K562 (cell line): ENCODE results near the gene TCHP. TPM values are rescaled to one million over a fixed set of nuclear protein-coding genes. Genes with fewer than 3 reads are reported as not detected.

ENCODE experiments used
- CREM ChIP-seq: IDR thresholded peaks from 2 replicates; pipeline ENCODE4 v1.6.1; 2014; ENCODE audit warnings: antibody characterized with exemption, low read depth
- ETS1 ChIP-seq: conservative IDR thresholded peaks from 2 replicates; pipeline ENCODE4 v1.6.1; 2011; ENCODE audit warnings: low read depth, mild to moderate bottlenecking, low read length; ENCODE audit not compliant: control insufficient read depth
- FUS ChIP-seq: fragments of 200-400 bp; formaldehyde crosslinking; optimal IDR thresholded peaks from 2 replicates; pipeline ENCODE3; 2017; ENCODE audit warnings: low read depth, low read length
- HMGN3 ChIP-seq: IDR thresholded peaks from 2 replicates; pipeline ENCODE4 v1.6.1; 2011; ENCODE audit warnings: borderline replicate concordance, low read depth, mild to moderate bottlenecking, mixed read lengths, low read length; ENCODE audit not compliant: insufficient read length; ENCODE audit errors: extremely low read depth
- HNRNPK ChIP-seq: fragments of 200-400 bp; formaldehyde crosslinking; IDR thresholded peaks from one replicate; pipeline ENCODE4 v1.6.1; 2018; ENCODE audit warnings: mild to moderate bottlenecking, low read depth, low read length; ENCODE audit not compliant: poor library complexity, severe bottlenecking
- MAZ ChIP-seq, 2 experiments: fragments of 450-650 bp in 1 of 2; sonication (generic) in 1 of 2; formaldehyde crosslinking; IDR thresholded peaks in 1 of 2; conservative IDR thresholded peaks in 1 of 2; 2 replicates each; pipeline versions ENCODE4 v1.4.0 to v1.5.0; 2020; ENCODE audit warnings: mild to moderate bottlenecking in 1 of 2, missing genetic modification reagents in 1 of 2
- MEIS2 ChIP-seq: fragments of 450-650 bp; IDR thresholded peaks from 2 replicates; pipeline ENCODE4 v1.6.1; 2014; ENCODE audit warnings: mild to moderate bottlenecking; ENCODE audit not compliant: partially characterized antibody
- MYC ChIP-seq, 2 experiments: fragments of 250-450 bp in 1 of 2; sonication (Bioruptor Pico) in 1 of 2; IDR thresholded peaks; 2 replicates each; pipeline versions ENCODE4 v1.5.1 to v1.6.1; 2012 to 2021; ENCODE audit warnings: low read depth in 2 of 2, borderline replicate concordance in 1 of 2, improper control_type of control experiment in 1 of 2, low read length in 1 of 2, mild to moderate bottlenecking in 1 of 2, moderate library complexity in 1 of 2
- RCOR1 ChIP-seq, 2 experiments: IDR thresholded peaks; 2 replicates each; pipeline ENCODE4 v1.6.1; 2012; ENCODE audit warnings: low read depth in 2 of 2, low read length in 2 of 2, borderline replicate concordance in 1 of 2, improper control_type of control experiment in 1 of 2
- REST ChIP-seq, 2 experiments: fragments of 450-650 bp; formaldehyde crosslinking in 1 of 2; IDR thresholded peaks; 2 replicates each; pipeline versions ENCODE4 v1.4.0 to v1.6.1; 2014 to 2020; ENCODE audit warnings: mild to moderate bottlenecking in 2 of 2, borderline replicate concordance in 1 of 2, low read depth in 1 of 2
- SMAD2 ChIP-seq: fragments of 150-350 bp; IDR thresholded peaks from 2 replicates; pipeline ENCODE4 v1.6.1; 2014; ENCODE audit warnings: low read depth, mild to moderate bottlenecking, low read length
- SMC3 ChIP-seq: conservative IDR thresholded peaks from 2 replicates; pipeline ENCODE4 v1.6.1; 2011; ENCODE audit warnings: low read depth, low read length, improper control_type of control experiment; ENCODE audit not compliant: insufficient read depth
- TAF15 ChIP-seq: fragments of 200-400 bp; formaldehyde crosslinking; IDR thresholded peaks from 2 replicates; pipeline ENCODE4 v1.6.1; 2017; ENCODE audit warnings: mild to moderate bottlenecking, low read depth, low read length, moderate library complexity
- USF1 ChIP-seq: sonication (generic); formaldehyde crosslinking; IDR thresholded peaks from 2 replicates; pipeline ENCODE4 v1.9.0; 2022; ENCODE audit warnings: mild to moderate bottlenecking, missing genetic modification reagents
- ZNF239 ChIP-seq: fragments of 250-450 bp; sonication (Bioruptor Pico); IDR thresholded peaks from 2 replicates; pipeline ENCODE4 v1.4.0; 2020; ENCODE audit warnings: mild to moderate bottlenecking
- ZNF586 ChIP-seq: fragments of 450-650 bp; formaldehyde crosslinking; conservative IDR thresholded peaks from 2 replicates; pipeline ENCODE4 v1.4.0; 2020; ENCODE audit warnings: mild to moderate bottlenecking, moderate library complexity
- ZNF76 ChIP-seq: fragments of 250-450 bp; sonication (Bioruptor Pico); IDR thresholded peaks from 2 replicates; pipeline ENCODE4 v1.4.0; 2020; ENCODE audit warnings: mild to moderate bottlenecking, moderate library complexity, borderline replicate concordance
- polyA plus RNA-seq, 8 experiments: library from polyadenylated mRNA; depleted of rRNA in 4 of 8; stranded (reverse) in 5 of 8; unstranded in 3 of 8; fragments of >200 nt; fragmentation: Nextera tagmentation in 2 of 8; fragmentation: Illumina TruSeq in 1 of 8; extraction: Ambion mirVana in 2 of 8; extraction: Trizol in 1 of 8; gene quantifications; 2 replicates each; pipeline versions ENCODE4 v1.2.1 to v1.2.3, GENCODE V29; 2011 to 2014; ENCODE audit warnings: inconsistent platforms in 1 of 8, missing spikeins in 1 of 8
- total RNA-seq, 7 experiments: library from RNA; depleted of rRNA in 6 of 7; stranded (reverse); fragments of >200 nt in 6 of 7; fragmentation: Illumina TruSeq in 2 of 7; extraction: Trizol in 2 of 7; gene quantifications; 2 replicates each; pipeline versions ENCODE4 v1.2.1 to v1.2.3, GENCODE V29; 2011 to 2021; ENCODE audit warnings: low replicate concordance in 1 of 7

The TCHP gene
- total and polyA plus RNA-seq, 9 of the 15 experiments (the other 6 are each of a cell fraction or from before 2014, with no cell fraction given): 3.4 to 30.4 (median 19.7) TPM

- TF ChIP-seq REST (IDR thresholded peaks at IDR 0.05; ENCODE audit: borderline replicate concordance) (peak; percentile 64), REST (CRISPR knock-in tag; IDR thresholded peaks at IDR 0.05; ENCODE audit: low read depth) (no peak), TAF15 (no peak), HNRNPK (no peak), RCOR1 (IDR thresholded peaks at IDR 0.05; ENCODE audit: borderline replicate concordance in 1 of 2, low read depth in 2 of 2, low read length in 2 of 2) (peak in 1 of 2 experiments; percentile 42; a peak in 1 of 4 replicates), MYC (IDR thresholded peaks at IDR 0.05; ENCODE audit: low read depth, low read length) (peak; percentile 84), MYC (CRISPR knock-in tag; IDR thresholded peaks at IDR 0.05; ENCODE audit: borderline replicate concordance, low read depth) (no peak), FUS (no peak), ZNF76 (CRISPR knock-in tag) (no peak), USF1 (peak; percentile 85), CREM (peak; percentile 54; the same call in 1 of the 2 replicates), ZNF586 (CRISPR knock-in tag) (no peak), ZNF239 (no peak), MAZ (CRISPR knock-in tag; conservative IDR thresholded peaks at IDR 0.05 in 1 of 2, IDR thresholded peaks at IDR 0.05 in 1 of 2) (peak in 1 of 2 experiments; percentile 32; a peak in 1 of 4 replicates), HMGN3 (peak; percentile 28), SMC3 (peak; percentile 52; the same call in 1 of the 2 replicates), ETS1 (0 out of 2 replicates have a peak, but pooled peaks have one; percentile 42), MEIS2 (no peak), SMAD2 (no peak)
Measured at GRCh38 chr12:109910969-109911348, 10.9 kb downstream of the TCHP start (continued).
